ENCODE data around the gene CPA5. TPM values are rescaled to one million over a fixed set of nuclear protein-coding genes. Genes with fewer than 3 reads are reported as not detected.

The CPA5 gene
- polyA plus RNA-seq, 4 donors: 0.09 to 0.41 TPM; not detected in 2

DNA sequence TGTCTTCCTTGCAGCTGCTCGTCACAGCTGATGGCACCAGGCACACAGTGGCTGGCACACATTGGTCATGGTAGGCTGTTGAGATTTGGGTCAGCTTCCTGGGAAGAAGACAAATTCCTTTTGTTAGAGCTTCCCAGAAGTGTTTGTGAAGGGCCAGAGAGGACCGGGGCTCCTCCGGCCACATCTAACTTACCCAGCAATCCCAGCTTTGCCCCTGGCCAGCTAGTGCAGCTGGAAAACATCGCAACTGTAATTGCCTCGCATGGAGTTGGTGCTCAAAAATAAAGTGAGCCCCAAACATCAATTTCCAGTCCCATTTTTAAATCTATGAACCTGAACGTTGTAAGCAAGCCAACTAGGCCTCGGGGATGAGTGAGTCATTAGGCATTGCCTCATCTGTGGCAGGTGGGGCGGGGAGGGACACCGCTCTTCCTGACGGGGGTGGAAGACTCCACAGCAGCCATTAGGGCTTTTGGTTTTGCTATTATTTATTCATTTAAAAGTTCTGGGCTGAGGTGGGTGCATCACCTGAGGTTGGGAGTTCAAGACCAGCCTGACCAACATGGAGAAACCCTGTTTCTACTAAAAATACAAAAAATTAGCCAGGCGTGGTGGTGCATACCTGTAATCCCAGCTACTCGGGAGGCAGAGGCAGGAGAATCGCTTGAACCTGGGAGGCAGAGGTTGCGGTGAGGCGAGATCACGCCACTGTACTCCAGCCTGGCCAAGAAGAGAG, 12.4 kb downstream of the CPA5 start:
- DNase-seq (ENCODE audit: low read depth in 4 of 4, low spot score in 3 of 4): no peak

DNA sequence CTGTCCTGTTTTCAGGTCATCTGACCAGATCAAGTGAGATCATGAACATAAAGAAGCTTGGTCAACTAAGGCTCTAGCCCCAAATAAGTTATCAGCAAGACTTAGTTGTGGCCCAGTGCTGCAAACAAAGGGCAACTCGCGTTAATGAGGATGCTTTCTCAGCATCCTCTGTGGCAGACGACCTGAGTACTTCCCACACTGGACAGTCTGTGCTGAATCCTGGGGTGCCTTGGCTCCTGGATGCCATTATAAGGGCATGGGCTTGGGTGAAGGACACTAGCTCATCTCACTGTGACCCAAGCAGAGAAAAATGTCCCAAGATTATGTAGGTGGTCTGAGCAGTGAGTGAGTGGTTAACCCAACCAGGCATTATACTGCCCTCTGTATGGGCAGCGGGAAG, 13.9 kb downstream of the CPA5 start:
- DNase-seq (ENCODE audit: low read depth in 4 of 4, low spot score in 3 of 4): no peak

GRCh38 chr7:130359276-130359857, 14.8 kb downstream of the CPA5 start:
- no peak for DNase-seq (ENCODE audit: low read depth in 4 of 4, low spot score in 3 of 4)

GRCh38 chr7:130360518-130360917, 15.9 kb downstream of the CPA5 start:
- DNase-seq (ENCODE audit: low read depth in 4 of 4, low spot score in 3 of 4): no peak

- no peak for DNase-seq (ENCODE audit: low read depth in 4 of 4, low spot score in 3 of 4)
Measured at GRCh38 chr7:130361681-130362080, 17.1 kb downstream of the CPA5 start.

DNA sequence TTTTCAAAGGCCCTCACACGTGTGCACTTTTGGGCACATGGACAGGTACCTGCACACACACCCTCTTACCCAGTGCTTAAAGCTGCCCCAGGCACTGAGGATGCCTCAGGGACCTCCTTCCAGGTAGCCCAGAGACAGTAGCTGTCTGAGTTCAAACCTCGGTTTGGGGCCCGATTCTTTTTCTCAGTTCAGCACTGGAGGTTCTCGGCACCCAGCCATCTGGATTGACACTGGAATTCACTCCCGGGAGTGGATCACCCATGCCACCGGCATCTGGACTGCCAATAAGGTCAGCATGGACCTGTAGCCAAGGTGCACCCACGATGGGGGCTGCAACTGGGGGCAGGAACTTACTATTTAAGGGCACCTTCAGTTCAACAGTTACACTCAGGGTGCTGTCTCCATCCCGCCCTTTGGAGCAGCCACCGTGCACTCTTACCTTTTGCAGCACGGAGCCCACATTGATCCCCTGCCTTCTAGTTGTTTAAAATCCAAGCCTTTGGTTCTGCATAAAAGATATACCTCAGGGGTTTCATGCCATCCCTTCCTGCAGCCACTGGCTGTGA, 17.7 kb downstream of the CPA5 start:
- DNase-seq (ENCODE audit: low read depth in 4 of 4, low spot score in 3 of 4): no peak

DNA sequence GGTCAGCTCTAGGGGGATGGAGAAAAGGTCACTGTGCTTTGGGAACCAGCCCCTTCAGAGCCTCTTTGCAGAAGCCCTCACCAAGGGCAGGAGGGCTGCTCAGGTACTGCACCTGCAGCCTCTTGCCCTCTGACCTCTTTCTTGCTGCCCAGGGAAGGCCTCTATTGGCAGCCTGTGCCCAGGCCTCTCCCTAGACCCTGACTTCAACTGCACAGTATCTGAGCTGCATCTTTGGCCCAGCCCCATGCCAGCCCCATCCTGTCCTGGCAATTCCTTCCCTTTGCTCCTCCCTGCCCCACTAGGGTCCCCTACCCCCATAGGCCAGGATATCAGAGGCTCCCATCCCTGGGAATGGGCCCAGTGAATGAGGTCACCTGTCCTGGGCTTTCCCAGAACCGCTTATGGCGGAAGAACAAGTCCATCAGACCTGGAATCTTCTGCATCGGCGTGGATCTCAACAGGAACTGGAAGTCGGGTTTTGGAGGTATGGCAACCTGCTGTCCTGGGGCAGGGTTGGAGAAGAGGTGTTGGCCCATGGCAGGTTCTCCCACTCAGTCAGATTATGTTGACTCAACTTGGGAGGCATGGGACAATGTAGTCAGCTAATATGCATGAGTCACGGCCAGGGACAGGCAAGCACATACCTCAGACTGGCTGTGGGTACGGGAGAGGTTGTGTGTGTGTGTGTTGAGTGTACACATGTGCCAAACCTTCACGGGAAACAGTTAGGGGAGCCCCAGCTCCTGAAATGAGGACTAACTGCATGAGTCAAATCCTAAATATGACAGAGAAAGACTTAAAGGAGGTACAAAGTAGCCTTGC, 18.6 kb downstream of the CPA5 start:
- DNase-seq (ENCODE audit: low read depth in 4 of 4, low spot score in 3 of 4): no peak

- no peak for DNase-seq (ENCODE audit: low read depth in 4 of 4, low spot score in 3 of 4)
Measured at GRCh38 chr7:130364451-130364850, 19.8 kb downstream of the CPA5 start.

- DNase-seq (ENCODE audit: low read depth in 4 of 4, low spot score in 3 of 4): no peak
Measured at GRCh38 chr7:130365088-130365487, 20.5 kb downstream of the CPA5 start.

DNA sequence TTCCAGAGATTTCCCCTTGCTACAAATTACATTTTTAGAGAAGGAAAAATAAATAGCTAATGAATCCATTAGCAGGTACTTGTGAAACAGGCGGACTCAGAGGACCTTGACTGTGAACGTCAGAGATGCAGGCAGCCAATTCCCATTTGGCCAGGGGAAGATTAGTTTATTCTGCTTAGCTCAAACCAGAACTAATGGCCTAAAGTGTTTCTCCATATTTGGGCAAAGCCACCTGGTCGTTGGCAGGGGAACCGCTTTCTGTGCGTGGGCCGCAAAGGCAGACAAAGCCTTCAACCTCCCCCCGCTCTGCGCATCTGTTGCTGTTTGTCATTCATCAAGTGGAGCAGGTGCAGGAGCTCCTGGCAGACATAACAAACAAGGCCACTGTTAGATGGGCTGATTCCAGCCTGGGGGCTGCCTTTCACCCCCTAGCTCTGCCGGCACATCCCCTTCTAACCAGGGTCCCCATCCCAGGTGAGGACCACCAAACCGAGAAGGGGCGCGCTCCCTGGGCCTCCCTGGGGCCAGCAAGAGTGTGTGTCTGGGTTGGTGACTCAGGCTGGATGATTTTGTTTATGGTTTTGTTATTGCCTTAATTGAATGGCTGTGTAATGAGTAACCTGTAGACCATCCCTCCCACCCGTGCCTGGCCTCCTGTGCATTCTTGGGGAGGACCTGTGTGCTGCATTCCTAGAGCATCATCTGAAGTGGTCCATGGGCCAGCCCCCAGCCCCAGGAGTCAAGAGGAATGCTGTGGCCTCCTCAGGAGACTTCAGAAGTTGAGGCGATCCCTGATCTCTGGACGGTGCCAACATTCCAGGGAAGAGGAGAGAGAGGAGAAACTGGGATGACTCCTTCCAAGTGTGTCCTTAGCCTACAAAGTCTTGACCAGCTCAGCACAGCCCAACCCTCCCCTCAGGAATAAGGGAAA, 21.2 kb downstream of the CPA5 start:
- DNase-seq (ENCODE audit: low read depth in 4 of 4, low spot score in 3 of 4): peak in 2 of 4 donors; percentile 60 to 77

GRCh38 chr7:130366564-130366963, 21.9 kb downstream of the CPA5 start:
- DNase-seq (ENCODE audit: low read depth in 4 of 4, low spot score in 3 of 4): no peak

DNA sequence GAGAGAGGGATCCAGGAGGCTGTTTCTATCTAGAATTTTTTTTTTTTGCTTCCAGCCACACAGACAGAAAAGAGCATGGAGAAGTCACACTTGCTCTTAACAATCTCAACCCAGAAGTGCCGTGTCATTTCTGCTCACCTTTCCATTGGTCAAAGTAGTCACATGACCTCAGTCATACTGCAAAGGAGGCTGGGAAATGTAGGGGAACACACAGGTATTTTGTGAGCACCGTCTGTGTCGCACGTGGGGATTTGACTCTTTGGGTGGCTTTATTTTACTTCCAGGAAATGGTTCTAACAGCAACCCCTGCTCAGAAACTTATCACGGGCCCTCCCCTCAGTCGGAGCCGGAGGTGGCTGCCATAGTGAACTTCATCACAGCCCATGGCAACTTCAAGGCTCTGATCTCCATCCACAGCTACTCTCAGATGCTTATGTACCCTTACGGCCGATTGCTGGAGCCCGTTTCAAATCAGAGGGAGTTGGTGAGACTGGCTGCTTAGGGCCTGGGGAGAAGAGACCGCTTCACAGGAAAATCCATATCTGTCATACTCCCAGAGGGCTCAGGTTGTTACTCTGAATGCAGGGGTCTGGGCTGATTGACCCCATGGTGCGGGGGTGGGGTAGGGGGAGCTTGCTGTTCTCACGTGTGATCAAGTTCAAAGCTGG, 22.6 kb downstream of the CPA5 start:
- DNase-seq (ENCODE audit: low read depth in 4 of 4, low spot score in 3 of 4): no peak

GRCh38 chr7:130367836-130368746, 23.5 kb downstream of the CPA5 start:
- no peak for DNase-seq (ENCODE audit: low read depth in 4 of 4, low spot score in 3 of 4)

- DNase-seq (ENCODE audit: low read depth in 4 of 4, low spot score in 3 of 4): no peak
Measured at GRCh38 chr7:130369110-130369711, 24.6 kb downstream of the CPA5 start.

GRCh38 chr7:130369831-130370550, 25.4 kb downstream of the CPA5 start:
- no peak for DNase-seq (ENCODE audit: low read depth in 4 of 4, low spot score in 3 of 4)

DNA sequence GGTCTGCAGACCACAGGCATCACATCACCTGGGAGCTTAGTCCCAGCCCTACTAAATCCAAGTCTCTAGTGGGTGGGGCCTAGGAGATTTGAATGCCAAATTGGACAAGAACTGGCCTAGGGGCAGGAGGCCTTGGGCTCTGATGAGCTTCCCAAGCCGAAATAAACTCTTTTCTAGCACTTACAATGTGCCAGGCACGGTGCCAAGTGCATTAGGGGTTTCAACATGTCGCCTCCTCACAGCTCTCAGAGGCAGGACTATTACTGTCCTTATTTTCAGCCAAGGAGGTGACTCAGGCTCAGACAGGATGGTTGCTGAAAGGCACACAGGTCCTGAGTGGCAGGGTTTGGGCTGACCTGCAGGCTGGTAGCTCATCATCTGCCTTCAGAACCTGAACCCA, 26.4 kb downstream of the CPA5 start:
- no peak for DNase-seq (ENCODE audit: low read depth in 4 of 4, low spot score in 3 of 4)

DNA sequence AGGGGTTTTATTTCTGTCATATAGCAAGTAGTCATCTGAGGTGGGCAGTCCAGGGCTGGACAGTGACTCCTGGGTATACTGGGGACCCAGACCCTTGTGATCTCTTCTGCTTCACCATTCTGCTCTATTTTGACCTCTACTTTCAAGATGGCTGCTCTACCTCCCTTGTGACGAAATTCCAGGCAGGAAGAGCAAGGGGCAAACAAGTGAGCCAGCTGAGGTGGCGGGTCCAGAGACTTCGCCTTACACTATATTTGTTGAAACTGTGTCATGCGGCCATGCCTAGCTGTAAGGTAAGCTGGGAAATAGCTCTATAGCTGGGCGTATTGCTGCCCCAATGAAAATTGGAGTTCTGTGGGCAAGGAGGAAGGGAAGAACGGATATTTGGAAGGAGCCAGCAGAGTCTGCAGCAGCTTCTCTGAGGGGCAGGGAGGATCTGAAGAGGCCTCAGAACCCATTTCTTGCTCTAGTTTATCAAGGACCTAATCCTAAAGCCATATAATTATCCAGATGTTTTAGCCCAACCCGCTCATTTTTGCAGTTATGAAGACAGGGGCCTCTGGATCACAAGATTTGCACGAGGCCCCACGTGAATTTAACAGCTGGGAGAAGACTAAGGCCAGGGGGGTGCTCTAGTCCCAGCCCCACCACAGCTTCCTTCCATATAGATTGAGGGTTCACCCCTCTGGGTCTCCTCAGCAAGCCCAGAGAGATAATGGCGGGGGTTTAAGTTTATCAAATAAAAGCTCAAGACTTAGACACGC, 28.0 kb downstream of the CPA5 start:
- no peak for DNase-seq (ENCODE audit: low read depth in 4 of 4, low spot score in 3 of 4)
